GM15510 (cell line): ENCODE results near the gene SRRM2.

ENCODE experiments used
- POLR2A ChIP-seq: IDR thresholded peaks from 3 replicates; pipeline ENCODE4 v1.6.1; 2011; ENCODE audit warnings: borderline replicate concordance; ENCODE audit not compliant: insufficient read length; ENCODE audit errors: extremely low read depth

Gene SRRM2

DNA sequence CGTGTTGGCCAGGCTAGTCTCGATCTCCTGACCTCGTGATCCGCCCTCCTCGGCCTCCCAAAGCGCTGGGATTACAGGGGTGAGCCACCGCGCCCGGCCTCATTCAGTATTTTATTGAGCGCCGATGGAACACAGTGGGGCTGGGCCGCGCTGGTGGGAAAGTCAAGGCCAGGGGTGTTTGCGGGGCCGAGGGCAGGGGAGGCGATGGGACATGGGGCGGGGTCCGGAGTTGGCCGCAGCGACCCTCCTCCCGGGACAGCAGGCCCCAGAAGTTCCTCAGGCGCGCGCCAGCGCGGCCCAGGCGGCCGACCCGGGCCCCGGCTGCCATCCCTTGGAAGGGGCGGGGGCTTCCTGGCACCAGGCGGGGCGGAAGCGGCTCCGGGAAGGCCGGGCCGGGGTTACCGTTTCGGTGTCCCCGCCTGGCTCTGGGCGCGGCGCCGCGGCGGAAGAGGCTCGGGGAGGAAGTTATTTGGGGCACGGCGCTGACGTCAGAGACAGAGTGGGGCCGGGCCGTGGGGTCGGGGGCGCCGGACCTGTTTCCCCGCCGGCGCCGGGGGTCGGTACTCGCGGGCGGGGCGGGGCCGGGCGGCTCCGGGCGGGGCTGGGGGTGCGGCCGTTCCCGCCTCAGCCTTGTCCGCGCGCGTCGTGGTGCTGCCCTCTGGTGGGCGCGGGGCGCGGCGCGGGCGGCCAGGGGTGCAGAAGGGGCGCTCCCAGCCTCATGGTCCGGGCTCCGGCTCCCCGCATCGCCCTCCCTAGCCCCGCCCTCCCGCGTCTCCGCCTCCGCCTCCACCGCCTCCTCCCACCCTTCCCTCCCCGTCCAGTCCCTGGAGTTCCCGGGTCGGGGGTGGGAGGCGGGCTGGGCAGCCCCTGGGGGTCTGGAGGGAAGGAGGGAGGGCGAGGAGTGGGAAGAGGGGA, 31.5 kb upstream of the SRRM2 start:
- peak; percentile 68 for TF ChIP-seq POLR2A

DNA sequence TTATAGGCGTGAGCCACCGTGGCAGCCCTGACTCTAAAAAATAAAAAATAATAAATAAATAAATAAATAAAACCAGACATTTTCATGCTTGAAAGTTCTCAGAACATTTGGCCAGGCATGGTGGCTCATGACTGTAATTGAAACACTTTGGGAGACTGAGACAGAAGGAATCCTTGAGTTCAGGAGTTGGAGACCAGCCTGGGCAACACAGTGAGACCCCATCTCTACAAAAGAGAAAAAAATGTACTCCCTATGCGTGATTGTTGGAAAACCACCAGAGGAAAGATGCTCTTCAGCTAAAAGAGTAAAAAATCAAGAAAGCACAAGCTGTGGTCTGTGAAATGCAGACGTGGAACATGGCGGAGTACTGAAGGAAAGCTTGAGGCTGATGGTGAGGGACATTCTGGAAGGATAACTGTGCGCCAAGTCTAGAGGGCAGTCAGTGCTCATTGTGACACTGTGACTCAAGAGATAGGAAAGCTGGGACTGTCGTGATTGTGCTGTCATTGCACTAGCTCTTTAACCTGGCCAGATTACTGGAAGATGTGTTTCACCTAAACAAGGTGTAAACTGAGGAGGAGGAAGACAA, 28.3 kb upstream of the SRRM2 start:
- TF ChIP-seq POLR2A, result no peak

DNA sequence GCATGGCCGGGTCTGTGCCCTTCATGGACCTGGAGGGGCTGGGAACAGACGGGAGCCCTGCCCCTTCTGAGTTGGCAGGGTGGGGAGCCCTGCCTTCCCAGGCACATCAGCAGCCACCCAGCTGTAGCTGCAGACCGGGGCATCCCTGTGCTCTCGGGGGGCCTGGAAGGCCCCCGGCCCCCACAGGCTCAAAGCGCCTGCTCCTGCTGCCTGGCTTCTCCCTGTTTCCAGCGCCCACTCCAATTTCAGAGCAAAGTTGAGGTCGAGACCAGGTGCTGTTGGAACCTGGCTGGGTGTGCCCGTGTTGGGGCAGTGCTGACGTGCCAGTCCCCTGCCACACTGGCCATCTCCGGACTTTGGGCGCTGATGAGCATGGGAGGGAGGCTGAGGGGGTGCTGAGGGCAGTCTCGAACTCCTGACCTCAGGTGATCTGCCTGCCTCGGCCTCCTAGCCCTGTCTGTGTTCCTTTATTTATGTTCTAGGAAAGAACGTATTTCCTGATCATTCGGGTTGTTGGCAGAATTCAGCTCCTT, 27.6 kb upstream of the SRRM2 start:
- no peak for TF ChIP-seq POLR2A

DNA sequence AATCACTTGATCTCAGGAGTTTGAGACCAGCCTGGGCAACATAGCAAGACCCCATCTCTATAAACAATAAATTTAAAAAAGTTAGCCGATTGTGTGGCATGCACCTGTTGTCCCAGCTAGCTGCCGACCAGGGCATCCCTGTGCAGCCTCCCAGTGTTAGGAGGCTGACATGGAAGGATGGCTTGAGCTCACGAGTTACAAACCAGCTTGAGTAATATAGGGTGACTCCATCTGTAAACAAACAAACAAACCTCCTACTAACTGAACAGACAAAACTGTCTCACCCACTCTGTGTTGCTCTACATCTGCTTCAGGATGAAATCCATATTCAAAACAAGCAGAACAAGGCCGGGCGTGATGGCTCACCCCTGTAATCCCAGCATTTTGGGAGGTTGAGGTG, 25.5 kb upstream of the SRRM2 start:
- no peak for TF ChIP-seq POLR2A

DNA sequence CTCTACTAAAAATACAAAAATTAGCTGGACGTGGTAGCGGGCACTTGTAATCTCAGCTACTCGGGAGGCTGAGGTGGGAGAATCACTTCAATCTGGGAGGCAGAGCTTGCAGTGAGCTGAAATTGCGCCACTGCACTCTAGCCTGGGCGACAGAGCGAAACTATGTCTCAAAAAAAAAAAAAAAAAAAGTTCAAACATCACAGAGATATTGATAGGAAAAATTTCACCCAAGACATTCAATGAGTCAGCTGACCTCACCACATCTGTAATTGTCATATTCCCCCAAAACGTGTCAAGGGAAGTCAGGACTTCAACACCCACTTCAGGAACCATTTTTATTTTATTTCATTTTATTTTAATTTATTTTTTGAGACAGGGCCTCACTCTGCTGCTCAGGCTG, 24.4 kb upstream of the SRRM2 start:
- TF ChIP-seq POLR2A, result no peak

DNA sequence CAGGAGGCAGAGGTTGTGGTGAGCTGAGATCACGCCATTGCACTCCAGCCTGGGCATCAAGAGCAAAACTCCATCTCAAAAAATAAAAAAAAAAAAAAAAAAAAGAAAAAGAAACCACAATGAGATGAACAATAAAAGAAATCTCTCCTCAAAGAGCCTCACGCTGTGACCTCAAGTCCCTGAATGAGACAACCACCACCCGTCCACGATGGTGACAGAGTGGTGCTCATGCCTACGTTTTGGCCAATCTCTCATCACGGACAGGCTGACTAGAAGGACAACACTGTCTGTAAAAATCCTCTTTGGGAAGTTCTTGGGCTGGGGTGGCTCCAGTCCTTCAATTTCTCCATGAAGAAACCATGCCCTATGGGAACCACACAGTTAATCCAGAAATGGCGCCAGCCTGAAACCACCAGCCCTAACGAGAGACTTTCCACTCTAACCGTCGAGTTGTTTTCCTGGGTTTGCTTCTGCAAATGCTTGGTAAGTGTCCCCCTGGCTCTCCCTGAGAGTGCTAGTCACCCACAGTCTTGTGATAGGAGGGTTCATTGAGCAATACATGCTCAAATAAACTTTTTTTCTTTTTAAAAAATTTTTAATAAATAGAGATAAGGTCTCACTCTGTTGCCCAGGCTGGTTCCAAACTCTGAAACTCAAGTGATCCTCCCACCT, 17.5 kb upstream of the SRRM2 start:
- no peak for TF ChIP-seq POLR2A

DNA sequence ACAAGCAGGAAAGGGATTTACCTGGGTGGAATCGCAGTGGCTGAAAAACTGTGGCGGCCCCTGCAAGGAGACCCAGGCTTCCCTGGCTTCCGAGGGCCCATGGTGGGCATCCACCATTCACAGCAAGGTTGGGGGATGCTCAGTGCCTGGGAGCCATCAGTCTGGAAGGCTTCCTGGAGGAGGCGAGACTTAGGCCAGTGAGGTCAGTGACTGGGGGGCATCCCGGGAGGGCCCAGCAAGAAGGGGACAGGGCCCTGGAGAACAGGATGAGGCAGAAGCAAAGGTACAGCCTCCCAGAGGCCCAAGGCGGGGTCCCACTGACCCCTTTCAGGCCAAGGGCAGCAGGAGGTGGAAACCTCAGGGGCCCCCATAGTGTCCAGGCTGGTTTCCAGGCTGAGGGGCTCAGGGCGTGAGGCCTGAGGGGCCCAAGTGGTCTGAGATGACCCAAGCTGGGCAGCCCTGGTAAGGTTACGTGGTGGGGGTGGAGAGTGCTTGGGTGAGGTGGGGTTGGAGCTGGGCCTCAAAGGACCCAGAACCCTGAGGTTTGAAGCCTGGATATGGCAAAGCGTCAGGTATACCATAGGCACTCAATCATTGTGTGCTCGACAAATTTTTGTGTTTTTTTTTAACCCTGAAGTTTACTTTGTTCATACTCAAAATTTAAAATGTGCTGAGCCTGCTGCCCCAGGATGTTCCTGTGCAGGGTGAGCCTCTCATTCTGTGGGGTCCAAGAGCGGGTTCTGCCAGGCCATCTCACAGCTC, 15.8 kb upstream of the SRRM2 start:
- no peak for TF ChIP-seq POLR2A

DNA sequence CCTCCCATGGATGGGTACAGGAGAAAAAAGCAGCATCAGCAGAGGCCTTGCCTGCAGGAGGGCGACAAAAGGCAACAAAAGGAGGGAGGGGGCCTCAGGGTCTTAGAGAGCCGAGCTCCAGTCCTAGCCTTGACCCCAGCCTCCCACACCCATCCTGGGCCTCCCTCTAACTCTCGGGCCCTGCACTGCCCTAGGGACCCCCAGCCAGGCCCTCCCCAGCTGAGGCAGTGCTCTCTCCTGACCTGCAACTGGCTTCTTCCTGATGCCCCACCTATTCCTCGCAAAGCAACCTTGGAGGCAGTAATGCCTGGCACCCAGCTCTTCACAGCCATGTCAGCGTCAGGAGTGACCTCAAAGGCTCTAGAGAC, 15.2 kb upstream of the SRRM2 start:
- no peak for TF ChIP-seq POLR2A

DNA sequence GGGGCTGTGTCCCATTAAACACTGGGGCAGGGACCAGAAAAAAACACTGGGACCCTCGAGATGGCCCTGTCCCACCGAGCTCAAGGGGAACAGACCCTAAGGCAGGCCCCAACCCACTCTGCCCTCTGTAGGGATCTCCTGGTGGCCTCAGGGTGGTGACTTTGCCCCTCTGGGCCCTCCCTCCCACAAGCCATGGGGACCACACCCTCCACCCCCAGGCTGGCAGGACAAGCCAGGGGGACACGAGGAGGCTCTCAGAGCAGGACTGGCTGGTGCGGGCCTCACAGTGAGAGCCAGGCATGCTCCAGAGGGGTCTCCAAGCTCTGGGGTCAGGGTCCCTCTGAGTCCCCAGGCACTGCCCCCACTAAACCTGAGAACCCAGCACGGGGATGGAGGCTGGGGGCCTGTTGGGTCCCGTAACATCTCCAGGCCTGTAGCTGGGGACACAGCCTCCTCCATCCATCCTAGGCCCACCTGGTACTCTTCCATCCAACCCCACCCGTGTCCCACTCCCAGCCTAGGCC, 14.5 kb upstream of the SRRM2 start:
- no peak for TF ChIP-seq POLR2A

DNA sequence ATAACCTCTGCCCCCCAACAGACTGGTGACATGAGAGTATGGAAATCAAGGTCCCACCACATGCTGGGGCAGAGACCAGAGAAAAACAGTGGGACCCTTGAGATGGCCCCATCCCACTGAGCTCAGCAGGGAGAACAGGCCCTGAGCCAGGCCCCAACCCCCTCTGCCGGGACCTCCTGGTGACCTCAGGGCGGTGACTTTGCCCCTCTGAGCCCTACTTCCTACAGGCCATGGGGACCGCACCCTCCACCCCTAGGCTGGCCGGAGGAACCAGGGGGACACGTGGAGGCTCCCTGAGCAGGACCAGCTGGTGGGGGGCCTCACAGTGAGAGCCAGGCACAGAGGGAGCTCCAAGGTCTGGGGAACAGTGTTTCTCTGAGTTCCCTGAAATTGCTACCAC, 13.8 kb upstream of the SRRM2 start:
- no peak for TF ChIP-seq POLR2A

DNA sequence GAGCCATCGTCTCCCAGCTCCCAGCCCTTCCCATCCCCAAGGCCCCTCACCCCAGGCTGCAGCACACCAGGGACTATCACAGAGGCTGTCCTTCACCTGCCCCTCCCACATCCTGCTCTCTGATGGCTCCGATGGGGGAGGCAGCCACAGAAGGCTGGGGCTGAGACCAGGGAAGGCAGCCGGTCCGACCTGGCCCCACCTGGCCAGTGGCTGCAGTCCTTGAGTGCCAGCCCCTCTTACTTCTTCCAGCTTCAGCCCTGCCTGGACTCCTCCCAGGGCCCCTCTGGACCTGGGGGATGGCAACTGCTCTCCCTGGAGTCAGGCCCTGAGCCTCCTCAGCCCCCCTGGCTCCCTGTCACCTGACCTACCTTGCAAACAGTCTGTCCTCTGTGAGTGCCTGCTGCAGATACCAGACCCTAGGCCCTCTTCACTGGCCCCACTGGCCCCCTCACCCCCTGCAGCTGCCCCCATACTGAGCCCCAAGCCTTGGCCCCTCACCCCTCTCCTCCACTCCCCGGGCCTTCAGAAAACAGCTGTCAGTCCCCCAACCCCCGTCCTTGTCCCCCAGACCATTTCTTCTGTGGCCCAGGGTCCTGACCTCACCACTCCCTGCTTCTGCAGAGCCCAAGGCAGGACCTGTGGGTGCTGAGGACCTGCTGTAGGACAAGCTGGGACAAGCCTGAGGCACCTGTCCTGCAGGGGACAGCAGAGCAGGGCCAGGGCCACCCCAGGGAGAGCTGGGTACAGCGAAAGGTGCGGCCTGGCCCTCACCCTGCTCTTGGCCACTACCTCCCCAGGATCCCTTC, 12.6 kb upstream of the SRRM2 start:
- no peak for TF ChIP-seq POLR2A

DNA sequence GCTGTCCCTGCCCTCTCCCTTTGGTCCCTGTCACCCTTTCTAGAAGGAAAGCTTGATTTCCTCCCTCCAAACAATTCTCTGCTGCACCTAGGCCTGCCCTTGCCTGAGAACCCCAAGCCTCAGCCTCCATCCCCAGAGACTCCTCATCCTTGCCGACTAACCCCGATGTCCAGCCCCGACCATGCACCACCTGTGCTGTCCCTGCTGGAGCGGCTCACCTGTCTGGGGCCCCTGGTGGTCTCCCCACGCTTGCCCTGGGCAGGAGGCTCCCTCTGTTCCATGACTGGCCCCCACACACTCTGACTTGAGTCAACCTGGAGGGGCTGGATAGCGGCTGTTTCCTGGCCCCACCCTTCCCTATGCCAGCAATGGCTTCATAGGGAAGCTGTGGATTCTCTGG, 12.0 kb upstream of the SRRM2 start:
- TF ChIP-seq POLR2A, result no peak

DNA sequence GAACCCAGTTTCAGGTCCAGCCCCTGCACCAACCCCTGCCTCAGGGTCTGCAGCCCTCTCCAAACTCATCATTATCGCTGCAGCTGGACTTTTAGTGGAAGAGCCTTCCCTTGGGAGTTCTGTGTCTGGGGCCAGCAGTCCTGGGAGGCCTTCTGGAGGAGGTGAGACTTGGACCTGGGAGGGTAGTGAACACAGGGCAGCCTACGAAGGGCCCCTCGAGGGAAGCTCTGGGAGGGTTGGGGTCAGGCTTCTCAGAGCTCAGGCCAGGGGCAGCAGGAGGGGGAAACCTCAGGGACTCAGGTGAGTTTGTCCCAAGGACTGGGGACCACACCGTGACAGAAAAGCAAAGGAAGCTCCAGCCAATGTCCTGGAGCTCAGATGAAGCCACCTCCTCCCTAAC, 11.3 kb upstream of the SRRM2 start:
- TF ChIP-seq POLR2A, result no peak

DNA sequence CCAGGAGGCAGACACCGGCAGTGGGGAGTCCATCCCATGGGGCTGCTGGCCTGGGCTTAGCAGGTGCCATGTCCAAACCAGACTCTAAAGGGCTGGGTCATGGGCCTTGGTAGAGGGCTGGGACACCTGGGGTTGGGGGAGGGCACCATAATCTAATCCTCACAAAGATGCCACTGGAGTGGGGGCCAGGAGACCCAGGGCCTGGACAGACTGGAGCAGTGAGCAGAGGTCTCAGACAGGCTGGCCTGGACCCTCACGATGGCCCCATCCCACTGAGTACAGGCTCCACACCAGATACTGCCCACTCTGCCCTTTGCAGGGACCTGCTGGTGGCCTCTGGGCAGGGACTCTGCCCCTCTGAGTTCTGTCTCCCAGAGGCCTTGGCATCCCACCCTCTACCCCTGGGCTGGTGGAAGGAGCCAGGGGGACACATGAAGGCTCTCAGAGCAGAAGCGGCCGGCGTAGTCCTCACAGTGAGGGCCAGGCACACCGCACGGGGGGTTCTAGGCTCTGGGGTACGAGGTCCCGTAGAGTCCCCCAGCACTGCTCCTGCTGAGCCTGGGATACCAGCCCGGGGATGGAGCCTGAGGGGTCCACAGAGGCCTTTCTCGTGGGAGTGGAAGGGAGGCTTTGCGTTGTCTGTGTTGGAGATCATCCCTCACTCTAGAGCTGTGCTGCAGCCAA, 10.0 kb upstream of the SRRM2 start:
- no peak for TF ChIP-seq POLR2A
